Measurements from ENCODE around the gene GMDS.

DNA sequence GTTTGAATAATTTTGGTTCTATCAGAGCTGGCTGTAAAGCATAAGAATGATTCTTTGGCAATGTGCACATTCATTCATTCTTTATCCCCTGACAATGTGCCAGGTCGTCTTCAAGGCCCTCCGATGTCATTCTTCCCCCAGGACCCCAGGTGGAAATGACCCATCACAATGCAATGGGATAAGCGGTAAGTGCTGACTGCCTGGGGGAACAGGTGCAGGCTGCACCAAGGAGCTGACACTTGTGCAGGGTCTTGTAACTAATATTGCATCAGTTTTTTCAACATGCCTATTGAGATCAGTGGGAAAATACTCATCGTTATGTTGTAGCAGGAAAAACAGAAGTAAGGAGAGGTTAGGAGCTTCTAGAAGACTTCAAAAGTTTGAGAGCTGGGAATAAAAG lies 530.1 kb downstream of the GMDS start:
- TF ChIP-seq, protein P1, sequence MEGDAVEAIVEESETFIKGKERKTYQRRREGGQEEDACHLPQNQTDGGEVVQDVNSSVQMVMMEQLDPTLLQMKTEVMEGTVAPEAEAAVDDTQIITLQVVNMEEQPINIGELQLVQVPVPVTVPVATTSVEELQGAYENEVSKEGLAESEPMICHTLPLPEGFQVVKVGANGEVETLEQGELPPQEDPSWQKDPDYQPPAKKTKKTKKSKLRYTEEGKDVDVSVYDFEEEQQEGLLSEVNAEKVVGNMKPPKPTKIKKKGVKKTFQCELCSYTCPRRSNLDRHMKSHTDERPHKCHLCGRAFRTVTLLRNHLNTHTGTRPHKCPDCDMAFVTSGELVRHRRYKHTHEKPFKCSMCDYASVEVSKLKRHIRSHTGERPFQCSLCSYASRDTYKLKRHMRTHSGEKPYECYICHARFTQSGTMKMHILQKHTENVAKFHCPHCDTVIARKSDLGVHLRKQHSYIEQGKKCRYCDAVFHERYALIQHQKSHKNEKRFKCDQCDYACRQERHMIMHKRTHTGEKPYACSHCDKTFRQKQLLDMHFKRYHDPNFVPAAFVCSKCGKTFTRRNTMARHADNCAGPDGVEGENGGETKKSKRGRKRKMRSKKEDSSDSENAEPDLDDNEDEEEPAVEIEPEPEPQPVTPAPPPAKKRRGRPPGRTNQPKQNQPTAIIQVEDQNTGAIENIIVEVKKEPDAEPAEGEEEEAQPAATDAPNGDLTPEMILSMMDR (IDR thresholded peaks at IDR 0.05 in 4 of 5, conservative IDR thresholded peaks at IDR 0.05 in 1 of 5), result no peak
- no peak for TF ChIP-seq POLR2A (IDR thresholded peaks at IDR 0.05)

Measured in gastrocnemius medialis (tissue), 4 donors.